Upper lobe of left lung (tissue), 4 donors: ENCODE measurements around the gene PPP6R2.

Experiments used
- EP300 ChIP-seq, 4 donors: sonication (generic); formaldehyde crosslinking; IDR thresholded peaks; one replicate each; pipeline ENCODE4 v1.5.1; 2017; ENCODE audit warnings: antibody characterized with exemption in 4 of 4, control low read depth in 2 of 4
- POLR2A ChIP-seq, 4 donors: fragments of 450-650 bp; IDR thresholded peaks; one replicate each; pipeline ENCODE4 v1.5.1; 2016 to 2017; ENCODE audit warnings: antibody characterized with exemption in 4 of 4, mild to moderate bottlenecking in 2 of 4
- POLR2AphosphoS5 ChIP-seq, 2 donors: sonication (generic); formaldehyde crosslinking; IDR thresholded peaks; one replicate each; pipeline ENCODE4 v1.5.1; 2017; ENCODE audit warnings: antibody characterized with exemption in 2 of 2
- TF ChIP-seq, protein P1 (sequence below), 6 experiments: fragments of 450-650 bp in 4 of 6; fragments of 200-600 bp in 2 of 6; sonication (generic) in 2 of 6; IDR thresholded peaks; one replicate each; pipeline ENCODE4 v1.5.1; 2016 to 2019; ENCODE audit warnings: antibody characterized with exemption in 6 of 6

DNA sequence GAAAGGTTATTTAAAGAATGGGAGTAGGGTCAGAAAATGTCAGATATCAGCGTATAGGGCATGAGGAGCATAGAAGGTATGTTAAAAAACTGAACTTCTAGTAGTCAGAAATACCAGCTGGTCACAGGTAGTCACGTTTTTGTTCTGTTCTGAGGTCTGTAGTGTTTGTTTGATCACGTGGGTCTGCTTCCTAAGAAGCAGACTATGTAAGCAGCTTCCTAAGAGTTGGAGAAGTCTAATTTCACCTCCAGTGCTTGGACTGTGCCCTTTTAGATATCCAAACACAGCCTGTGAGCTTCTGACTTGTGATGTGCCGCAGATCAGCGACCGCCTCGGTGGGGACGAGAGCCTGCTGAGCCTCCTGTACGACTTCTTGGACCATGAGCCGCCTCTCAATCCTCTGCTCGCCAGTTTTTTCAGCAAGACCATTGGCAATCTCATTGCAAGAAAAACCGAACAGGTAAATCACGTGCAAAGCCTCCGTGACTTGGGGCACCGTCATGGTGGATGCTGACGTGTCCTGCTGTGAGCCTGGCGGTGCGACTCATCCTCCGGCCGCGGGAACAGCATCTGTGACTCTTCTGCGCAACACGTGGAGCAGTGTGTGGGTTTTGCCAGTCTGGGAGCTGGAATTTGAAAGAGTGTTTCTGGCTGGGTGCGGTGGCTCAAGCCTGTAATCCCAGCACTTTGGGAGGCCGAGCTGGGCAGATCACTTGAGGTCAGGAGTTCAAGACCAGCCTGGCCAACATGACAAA is 63.5 kb downstream of the PPP6R2 start:
- TF ChIP-seq, protein P1, sequence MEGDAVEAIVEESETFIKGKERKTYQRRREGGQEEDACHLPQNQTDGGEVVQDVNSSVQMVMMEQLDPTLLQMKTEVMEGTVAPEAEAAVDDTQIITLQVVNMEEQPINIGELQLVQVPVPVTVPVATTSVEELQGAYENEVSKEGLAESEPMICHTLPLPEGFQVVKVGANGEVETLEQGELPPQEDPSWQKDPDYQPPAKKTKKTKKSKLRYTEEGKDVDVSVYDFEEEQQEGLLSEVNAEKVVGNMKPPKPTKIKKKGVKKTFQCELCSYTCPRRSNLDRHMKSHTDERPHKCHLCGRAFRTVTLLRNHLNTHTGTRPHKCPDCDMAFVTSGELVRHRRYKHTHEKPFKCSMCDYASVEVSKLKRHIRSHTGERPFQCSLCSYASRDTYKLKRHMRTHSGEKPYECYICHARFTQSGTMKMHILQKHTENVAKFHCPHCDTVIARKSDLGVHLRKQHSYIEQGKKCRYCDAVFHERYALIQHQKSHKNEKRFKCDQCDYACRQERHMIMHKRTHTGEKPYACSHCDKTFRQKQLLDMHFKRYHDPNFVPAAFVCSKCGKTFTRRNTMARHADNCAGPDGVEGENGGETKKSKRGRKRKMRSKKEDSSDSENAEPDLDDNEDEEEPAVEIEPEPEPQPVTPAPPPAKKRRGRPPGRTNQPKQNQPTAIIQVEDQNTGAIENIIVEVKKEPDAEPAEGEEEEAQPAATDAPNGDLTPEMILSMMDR (IDR thresholded peaks at IDR 0.05): no peak
- TF ChIP-seq EP300 (IDR thresholded peaks at IDR 0.05) (no peak), POLR2AphosphoS5 (IDR thresholded peaks at IDR 0.05) (no peak), POLR2A (IDR thresholded peaks at IDR 0.05) (no peak)
